C4-2B (cell line): ENCODE measurements around the gene CASP8.
"Not testable (repeated sequence)": the region's sequence is repeated elsewhere in the genome, so short reads cannot be mapped to it uniquely, and the experiment has no call there.

Experiments used
- H3K27ac ChIP-seq: fragments of 450-650 bp; 2 replicates; pipeline ENCODE4 v1.5.1; 2017
- CTCF ChIP-seq: fragments of 450-650 bp; conservative IDR thresholded peaks from 2 replicates; pipeline ENCODE4 v1.5.1; 2017; ENCODE audit warnings: mild to moderate bottlenecking
- ZFX ChIP-seq: fragments of 450-650 bp; IDR thresholded peaks from 2 replicates; pipeline ENCODE4 v1.6.1; 2017

Gene CASP8

DNA sequence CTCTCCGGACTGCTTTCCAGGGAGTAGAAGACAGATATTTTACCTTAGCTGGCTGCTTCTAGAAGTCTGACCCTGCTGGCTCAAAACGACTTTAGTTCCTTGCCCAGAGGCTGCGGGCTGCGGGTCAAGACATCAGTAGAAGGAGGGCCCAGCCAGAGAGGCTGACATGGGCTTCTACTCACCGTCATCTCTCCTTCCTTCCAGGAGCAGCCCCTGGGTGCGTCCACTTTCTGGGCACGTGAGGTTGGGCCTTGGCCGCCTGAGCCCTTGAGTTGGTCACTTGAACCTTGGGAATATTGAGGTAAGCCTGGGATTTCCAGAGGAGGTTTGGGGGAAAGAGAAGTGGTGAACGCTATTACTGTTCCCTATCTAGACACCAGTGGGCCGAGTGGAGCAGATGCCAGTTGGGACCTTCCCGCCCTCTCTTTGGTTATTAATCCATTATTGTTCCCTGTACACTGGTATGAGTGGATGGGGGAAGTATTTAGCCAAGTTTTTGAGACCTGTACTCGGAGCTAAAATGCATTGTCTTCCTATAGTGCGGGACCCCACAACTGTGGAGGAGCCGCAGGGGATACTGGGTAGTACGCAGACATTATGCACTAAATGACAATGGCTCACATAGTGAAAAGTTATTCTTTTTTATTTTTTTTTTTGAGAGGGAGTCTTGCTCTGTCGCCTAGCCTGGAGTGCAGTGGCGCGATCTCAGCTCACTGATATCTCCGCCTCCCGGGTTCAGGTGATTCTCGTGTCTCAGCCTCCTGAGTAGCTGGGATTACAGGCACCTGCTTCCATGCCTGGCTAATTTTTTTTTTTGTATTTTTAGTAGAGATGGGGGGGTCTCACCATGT lies 26.3 kb upstream of the CASP8 start:
- H3K27ac ChIP-seq, result peak overlapping the region; percentile 90
- TF ChIP-seq ZFX (peak; percentile 27; the same call in 1 of the 2 replicates), CTCF (no peak)

DNA sequence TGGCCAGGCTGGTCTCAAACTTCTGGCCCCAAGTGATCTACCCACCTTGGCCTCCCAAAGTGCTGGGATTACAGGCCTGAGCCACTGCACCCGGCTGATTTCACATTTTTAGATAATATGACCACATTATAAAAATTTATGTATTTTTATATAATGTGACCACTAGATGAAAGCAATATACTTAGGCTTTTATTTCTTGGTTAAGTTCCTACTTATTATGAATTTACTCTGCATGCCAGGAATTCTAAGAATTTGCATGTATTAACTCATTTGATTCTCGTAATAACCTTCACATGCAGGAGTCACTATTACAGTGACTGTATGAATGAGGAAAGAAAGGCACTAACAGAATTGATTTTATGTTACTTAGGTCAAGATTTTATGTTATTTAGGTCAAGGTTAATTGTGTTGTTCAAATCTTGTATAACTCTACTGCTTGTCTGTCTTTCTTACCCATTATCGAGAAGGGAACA lies 25.6 kb upstream of the CASP8 start:
- H3K27ac ChIP-seq, result peak overlapping the region; percentile 90
- TF ChIP-seq ZFX (no peak), CTCF (no peak)

DNA sequence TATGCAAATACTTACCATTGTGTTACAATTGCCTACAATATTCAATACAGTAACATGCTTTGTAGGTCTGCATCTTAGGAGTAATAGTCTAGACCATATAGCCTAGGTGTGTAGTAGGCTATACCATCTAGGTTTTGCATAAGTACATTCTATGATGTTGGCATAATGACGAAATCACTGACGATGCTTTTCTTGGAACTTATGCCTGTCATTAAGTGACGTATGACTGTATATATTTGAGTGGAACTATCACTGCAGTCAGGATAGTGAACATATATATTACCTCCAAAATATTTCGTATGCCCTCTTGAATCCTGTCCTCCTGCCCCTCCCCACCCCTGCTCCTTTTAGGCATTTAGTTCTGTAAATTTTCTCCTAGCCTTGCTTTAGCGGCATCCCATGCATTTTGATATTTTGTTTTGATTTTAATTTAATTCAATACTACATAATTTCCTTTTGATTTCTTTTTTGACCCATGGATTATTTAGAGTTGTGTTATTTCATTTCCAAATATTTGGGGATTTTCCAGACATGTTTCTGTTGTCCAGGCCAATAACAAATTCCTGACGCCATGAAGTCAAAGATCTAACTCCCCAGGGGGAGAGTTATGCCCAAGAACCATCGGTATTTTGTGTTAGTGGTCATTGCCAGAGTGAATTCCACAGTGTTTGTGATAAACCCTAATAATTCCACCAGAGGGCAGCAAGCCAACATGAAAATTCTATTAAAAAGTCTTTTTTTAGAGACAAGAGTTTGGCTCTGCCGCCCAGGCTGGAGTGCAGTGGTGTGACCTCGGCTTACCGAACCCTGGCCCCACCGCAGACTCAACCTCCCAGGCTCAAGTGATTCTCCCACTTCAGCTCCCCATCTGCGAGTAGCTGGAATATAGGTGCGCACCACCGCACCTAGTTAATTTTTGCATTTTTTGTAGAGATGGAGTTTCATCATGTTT lies 24.2 kb upstream of the CASP8 start:
- H3K27ac ChIP-seq, result no peak overlapping the region
- TF ChIP-seq CTCF (peak; percentile 53), ZFX (no peak)

DNA sequence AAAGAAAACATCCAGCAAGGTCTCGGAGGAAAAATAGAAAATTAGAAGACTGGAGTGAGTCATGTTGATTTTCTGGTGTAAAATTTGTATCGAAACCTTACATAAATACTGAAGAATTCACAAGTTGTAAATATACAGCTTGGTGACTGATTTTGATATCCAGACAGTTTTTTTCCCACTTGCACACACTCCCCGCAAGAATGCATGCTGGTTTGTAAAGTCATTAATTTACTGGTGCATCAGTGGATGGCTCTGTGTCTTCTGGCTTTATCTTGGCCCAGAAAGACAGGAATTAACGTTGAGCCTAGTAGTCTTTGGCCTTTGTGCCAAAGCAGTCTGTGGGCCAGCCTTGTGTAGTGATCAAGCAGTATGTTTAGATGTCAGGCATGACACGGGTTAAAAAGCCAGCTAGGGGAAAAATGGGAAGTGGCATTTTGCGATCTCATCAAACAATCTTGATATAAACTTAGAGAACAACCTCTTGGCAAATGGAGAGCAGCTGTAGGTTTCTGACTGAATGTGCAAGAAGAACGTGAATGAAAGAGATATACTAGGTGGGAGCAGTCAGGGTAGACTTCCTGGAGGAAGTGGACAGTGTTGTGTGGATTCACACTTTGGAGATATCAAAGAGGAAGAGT lies 22.7 kb upstream of the CASP8 start:
- TF ChIP-seq ZFX, result no peak
- TF ChIP-seq CTCF, result no peak
- no peak overlapping the region for H3K27ac ChIP-seq

DNA sequence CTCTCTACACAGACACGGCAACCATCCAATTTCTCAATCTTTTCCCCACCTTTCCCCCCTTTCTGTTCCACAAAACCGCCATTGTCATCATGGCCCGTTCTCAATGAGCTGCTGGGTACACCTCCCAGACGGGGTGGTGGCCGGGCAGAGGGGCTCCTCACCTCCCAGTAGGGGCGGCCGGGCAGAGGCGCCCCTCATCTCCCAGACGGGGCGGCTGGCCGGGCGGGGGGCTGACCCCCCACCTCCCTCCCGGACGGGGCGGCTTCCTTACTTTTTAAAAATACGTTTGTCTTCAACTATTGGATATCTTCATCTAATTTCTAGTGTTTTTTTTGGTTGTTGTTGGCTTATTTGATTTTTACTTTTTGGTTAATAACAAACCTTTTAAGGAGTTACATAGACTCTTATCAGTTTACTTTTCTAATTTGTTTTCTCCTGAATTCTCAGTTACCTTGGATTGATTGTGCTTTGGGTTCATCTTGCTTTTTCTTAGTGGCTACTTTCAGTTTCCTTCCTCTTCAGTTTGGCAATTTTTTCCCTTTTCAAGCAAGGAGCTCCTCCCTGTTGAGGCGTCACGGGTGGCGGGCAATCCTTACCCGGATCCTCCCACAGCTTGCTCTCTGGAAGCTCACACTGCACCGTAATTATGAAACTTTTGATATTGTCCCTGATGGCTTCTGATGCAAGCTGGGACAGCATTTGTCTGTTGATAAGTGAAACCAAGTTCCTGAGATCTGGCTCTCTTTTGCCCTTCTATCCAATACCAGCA lies 21.0 kb upstream of the CASP8 start:
- not testable (repeated sequence) for H3K27ac ChIP-seq

- no peak overlapping the region for H3K27ac ChIP-seq
- TF ChIP-seq ZFX (no peak), CTCF (no peak)
These were observed 17.6 kb upstream of the CASP8 start for GRCh38 chr2:201242571-201243277.
